Measurements from ENCODE around the gene METTL24.

GRCh38 chr6:110277100-110277665, 81.0 kb downstream of the METTL24 start:
- TF ChIP-seq CTCF (IDR thresholded peaks at IDR 0.05) (no peak), POLR2A (IDR thresholded peaks at IDR 0.05) (no peak), EP300 (IDR thresholded peaks at IDR 0.05) (no peak)

All from ovary (tissue), 3 donors.